NCI-H446 (cell line): ENCODE measurements around the gene MINDY4.

Experiments used
- DNase-seq, 2 experiments: peaks; one replicate each; lab custom pipeline; 2025; lab: John Stamatoyannopoulos, UW

Gene MINDY4

DNA sequence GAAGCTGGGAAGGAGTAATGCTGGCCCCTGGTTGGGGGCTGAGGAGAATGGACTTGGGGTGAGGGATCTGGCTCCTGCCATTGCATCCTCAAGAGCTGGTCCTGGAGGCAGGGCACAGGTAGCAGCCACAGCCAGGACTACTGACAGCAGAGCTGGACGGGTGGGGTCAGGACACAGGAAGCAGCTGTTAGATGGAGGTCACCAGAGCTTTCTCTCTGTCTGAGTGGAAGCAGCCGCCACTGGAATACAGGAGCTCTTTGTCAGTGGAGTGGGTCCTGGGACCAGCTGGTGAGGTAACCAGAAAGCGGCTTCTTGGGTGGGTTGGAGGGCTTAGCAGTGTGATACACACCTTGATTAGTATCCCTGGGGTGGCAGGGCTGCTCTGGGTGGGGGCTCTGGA is 82.4 kb downstream of the MINDY4 start:
- DNase-seq: no peak

DNA sequence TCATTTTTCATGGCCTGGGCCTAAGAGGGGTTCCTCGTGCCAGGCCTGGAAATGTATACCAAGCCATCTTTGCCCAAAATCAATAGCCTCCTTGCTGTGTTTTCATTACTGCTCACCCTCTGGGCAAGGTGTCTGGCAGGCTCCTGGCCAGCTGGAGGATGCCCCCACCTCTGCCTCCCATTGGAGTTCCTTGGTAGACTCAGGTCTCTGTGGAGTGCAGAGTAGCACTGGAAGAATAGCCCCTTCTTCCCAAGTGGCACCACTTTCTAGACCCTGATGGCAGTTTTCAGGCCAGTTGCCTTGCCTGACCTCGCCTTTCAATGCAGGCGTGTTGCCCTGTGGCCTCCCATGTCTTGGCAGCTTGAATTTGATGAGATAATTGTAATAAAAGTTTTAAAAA is 84.7 kb downstream of the MINDY4 start:
- peak in 1 of 2 experiments; percentile 9 for DNase-seq

DNA sequence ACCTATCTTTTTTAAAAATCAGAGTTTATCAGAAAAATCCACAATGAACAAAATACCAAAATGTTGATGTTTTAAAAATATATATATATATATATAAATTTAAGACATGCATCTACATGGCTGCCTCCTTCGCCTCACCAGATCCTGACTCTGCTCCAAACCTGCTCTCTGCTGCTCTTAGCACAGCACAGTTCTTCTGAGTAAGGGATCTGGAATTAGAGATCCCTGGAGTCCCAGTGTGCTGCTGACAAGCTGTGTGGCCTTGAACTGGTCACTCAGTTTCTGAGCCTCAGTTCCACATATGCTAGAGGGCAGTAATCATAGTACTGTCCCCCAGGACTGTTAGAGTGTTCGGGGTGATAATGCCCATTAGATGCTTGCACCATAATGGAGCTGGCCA is 87.4 kb downstream of the MINDY4 start:
- no peak for DNase-seq

DNA sequence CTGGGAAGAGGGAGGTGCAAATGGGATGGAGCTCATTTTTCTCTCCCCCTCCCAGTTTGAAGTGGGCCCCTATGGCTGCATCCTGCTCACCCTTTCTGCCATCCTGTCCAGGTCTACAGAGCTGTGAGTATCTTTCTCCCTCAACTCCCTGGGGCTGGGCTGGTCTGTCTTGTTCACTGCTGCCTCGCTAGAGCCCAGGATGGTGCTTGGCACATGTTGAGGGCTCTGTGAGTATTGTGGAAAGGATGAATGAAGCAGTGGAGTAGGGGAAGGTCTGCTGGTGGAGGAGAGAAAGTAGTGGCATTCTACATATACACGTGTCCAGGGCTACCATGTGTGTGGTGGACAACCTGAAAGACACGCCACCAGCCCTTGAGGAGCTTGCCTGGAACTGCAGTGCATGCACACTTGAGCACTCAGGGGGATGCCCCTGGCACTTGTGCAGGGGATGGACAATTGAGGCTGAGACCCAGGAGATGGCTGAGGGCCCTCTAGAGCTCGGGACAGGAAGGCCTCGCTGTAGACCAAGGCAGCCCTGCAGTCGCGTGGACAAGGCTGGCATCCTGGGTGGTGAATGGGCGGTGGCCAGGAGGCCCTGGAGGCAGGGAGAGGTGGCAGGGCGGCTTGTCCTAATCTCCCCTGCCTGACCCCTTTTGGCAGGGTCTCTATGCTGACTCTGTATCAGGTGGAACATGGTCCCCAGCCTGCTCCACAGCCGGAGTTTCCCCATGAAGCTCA is 88.2 kb downstream of the MINDY4 start:
- no peak for DNase-seq

DNA sequence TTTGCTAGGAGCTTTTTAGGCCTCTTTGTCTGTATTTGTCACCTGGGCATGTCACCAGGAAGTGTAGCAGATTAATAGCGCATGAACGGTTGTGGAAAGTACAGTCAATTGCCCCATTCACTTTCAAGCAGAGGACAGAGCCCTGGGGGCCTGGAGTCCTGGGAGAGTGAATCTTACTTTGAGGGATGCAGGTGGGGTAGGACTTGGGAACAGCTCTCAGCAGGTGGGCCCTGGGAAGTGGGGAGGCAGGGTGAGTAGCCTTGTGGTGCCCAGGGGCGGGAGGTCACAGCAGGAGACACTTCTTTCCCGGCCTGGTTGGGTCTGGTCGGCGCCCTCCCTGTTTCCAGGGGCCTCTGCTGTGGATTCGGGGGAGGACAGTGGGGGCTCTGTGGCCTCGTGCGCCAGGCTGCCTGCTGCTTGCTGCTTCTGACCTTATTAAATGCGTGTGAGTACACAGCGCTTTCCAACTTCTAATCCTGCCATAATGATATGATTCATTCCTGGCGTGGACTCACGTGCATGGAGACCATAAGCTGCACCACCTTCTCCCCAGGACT is 88.8 kb downstream of the MINDY4 start:
- no peak for DNase-seq

DNA sequence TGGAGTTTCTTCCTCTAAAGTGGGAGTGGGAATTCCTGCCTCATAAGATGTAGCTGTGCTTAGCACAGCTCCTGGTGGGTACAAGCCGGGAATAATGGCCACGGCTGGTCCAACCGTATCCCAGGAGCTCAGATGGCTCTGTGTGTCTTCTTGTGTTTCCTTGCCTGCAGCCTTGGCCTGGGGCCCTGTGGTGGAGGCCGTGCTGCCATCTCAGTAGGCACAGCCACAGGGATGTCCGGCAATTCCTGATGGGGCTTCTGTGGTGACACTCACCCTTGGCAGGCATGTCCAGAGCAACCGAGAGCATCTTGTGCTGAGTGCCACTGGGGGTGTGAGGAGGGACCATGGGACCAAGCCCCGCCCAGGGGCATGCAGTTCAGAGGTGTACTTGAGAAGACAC is 90.4 kb downstream of the MINDY4 start:
- DNase-seq: no peak

DNA sequence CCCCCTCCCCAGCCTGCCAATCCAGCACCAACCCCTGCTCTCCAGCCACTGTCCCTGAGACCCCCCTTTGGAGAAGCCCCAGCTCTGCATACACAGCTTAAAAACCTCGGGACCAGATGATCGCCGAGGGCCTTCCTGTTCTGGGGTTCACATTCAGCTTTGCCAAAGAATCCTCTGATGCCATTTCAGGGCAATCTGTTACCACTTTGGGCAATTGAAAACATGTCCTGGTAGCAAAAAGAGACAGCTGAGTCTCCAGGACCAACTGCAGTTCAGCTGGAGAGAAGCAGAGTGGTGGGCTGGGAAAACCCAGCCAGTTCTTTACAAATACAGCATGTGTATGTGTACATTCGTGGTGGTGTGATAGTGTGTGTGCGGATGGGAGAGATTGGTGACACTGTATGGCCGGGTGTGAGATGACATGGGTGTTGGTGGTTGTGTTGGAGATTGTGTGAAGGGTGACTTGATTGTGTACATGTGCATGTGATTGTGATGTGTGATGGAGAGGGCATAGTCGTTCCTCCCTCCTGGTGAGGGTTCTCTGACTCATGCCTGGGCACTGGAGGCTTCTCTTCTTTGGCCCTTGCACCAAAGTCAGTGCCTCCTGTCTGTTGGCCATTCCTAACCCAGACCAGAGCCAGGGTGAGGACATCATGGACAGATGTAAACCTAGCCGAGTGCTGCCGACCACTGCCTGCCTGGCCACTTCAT is 91.9 kb downstream of the MINDY4 start:
- no peak for DNase-seq

DNA sequence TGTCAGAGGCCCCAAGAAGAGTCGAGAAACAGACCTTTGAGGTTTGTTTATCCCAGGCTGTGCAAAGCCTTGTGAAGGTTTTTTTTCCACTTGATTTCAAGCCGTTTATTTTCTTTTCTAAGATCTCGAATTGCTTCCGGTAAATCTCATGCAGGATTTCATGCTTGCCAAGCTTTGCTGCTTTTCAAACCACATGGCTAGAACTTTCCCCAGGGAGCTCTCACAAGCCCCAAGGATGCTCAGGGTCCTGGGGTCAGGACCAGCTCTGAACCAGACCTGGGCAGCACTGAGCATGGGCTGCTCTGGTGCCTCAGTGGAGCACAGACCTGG is 92.5 kb downstream of the MINDY4 start:
- DNase-seq: no peak

DNA sequence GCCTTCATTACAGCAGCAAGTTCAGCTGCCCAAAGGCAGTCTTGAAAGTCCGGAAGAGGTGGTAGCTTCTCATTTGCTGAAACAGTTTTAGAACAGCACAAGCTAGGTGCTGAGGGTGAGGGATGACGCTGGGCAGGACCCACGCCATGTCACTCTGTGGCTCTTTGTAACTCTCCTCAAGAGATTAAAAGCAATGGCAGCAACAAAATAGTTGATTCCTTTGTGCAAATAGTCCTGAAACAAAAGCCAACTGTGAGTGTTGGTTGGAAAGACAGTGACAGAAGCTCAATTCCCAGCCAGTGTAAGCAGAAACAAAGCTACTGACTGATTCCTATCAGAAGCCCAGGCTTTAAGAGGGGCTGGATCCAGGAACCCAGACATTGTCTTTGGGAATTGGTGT is 92.9 kb downstream of the MINDY4 start:
- DNase-seq: no peak

DNA sequence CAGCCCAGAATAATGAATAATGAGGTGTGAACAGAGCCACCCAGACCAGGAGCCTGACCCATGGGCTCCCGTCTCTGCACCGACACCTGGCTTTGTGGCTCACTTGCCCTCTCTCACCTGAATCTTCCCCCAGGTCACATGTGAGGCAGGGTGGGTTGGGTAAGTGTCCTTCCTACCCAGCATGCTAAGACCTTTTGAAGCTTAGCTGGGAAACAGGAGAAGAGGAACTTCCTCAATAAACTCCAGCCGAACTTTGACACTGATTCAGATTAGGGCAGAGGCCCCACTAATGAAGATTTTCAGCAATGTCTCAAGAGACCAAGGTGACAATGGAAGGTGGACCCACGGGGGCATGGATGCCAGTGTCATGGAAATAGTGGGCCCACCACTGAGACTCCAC is 93.9 kb downstream of the MINDY4 start:
- DNase-seq: no peak

DNA sequence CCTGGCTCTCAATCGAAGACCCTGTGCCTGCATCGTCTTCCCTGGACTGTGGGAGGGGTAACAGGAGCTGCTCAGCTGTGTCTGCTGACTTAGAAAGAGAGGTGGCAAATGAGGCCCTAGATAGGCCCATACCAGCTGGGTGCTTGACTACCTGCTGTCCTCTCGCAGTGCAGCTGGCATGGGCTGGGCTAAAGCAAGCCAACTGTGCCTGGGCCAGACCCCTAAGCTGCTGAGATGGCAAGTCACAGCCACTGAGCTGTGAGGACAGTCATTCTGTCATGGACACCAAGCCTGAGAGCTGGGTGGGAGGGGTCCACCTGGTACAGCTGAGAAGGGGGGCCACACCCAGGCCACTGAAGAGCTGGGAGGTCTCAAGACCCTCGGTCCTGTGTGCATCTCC is 94.6 kb downstream of the MINDY4 start:
- peak in 1 of 2 experiments; percentile 26 for DNase-seq

DNA sequence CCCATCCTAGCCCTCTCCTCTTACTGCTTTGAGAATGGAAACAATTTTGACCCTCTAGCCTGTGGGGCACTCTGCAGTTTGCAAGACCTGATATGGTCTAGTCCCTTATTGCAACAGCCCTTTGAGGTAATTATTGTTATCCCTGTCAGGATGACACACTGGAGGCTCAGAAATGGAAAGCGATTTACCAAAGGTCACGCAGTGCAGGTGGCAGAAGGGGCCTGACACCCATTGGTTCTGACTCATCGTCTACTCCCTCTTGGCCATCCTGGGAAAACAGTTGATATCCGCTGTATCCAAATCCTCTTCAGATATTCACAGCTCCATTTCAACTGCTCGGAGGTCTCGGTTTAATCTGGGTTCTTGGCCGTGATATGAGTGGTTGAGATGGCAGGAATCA is 95.7 kb downstream of the MINDY4 start:
- no peak for DNase-seq

DNA sequence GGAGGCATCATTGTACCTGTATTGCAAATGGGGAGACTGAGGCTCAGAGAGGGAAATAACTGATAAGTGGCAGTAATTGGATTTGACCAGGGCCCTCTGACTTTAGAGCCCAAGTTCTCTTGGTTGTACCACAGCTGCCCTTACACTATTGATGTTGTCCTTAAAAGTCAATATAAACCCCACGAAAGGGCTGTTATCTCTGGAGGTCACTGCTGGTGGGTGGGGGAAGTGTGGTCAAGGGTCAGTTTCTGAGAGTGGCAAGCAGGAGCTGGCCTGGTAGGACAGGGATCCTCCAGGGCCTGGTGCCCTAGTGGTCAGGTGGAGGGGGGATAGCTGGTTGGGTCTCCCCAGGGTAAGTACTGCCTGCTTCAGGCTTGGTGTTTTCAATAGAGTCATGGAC is 96.3 kb downstream of the MINDY4 start:
- no peak for DNase-seq

DNA sequence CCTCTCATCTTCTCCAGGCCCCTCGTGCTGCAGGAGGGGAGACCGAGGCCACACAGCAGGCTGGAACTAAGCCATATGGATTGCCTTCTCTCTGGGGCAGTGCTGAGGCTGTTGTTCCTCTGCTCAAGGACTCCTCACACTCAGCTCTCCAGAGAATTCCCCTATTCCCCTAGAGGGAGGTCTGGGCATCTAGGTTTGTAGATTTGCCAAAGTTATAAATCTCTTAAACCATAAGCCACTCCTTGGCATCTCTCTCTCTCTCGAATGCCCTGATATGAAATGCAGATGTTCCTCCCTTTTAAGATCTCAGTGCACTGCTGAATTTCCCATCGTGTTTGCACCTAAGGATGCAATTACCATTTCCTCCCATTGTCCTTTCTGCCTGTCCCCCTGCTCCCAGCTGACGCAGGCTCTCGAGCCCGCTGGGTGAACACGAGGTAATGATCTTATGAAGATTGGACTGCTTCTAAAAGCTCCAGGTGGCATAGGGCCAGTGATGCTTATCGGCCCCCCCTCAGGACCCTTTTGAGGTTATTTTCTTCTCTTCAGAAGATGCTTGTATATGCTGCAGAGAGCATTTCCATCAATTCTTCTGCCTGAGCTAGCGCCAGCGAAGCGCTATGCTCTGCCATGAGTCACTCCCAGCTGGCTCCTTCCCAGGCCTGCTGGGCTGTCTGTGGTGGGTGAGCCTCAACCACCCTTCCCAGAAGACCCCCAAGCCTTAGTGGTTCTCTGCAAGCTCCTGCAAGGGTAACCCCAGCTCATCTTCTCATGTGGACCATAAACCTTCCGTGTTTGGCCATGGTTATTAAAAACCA is 98.8 kb downstream of the MINDY4 start:
- peak; percentile 40 to 73 for DNase-seq

DNA sequence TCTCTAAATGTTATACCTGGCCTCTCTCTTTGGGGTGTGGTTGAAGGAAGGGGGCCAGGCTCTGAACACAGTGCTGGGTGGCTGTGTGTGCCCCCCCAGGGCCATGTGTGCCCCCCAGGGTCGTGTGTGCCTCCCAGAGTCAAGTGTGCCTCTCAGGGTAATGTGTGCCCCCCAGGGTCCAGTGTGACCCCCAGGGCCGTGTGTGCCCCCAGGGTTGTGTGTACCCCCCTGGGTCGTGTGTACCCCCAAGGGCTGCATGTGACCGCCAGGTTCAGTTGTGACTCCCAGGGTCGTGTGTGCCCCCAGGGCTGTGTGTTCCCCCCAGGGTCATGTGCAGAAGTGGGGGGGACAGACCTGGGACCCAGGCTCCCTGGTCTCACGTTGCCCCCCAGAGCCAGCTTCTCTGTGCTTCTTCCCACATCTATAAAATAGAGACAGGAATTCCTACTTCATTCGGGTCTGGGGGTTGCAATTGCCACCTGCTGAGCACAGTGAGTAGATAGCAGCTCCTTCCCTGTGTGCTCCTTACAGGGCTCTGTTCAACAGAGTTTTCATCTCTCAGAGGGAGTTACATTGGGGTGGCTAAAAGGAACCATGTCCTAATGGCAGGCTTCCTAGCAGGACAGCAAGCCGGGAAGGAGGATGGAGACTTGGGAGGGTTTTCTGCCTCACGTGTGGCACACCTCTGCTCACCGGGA is 99.8 kb downstream of the MINDY4 start:
- DNase-seq: no peak

DNA sequence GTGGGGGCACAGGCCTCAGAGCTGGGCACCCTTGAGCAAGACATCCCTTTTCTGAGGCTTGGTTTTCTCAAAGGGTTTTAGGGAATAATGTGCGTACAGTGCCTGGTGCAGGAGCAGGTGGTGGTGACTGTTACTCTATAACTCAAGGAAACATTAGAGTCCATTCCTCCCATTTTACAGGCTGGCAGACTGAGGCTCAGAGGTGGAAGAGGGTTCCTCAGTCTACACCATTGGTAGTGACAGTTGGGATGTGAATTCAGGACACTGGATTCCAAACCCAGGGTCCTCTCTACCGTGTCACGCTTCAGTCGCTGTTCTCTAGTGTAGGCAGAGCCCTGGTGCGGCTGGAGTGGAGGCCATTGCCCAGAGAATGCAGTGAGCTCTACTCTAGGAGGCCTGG is 100.4 kb downstream of the MINDY4 start:
- no peak for DNase-seq

DNA sequence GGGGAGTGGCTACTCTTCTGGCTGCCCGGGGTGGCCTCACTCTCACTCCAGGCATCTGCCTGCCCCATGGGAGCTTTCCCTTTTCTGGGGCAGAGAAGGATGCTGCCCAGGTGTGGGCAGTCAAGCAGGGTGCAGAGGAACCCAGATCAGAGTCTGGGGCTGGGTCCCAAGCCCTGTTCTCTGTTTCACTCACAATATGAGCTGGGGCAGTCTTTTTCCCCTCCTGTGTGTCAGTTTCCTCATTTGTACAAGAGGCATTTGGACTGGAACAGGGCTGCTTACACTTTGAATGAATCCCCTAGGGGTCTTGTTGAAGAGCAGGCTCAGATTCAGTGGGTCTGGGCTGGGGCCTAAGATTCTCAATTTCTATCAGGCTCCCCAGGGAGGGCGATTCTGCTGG is 102.0 kb downstream of the MINDY4 start:
- DNase-seq: no peak

DNA sequence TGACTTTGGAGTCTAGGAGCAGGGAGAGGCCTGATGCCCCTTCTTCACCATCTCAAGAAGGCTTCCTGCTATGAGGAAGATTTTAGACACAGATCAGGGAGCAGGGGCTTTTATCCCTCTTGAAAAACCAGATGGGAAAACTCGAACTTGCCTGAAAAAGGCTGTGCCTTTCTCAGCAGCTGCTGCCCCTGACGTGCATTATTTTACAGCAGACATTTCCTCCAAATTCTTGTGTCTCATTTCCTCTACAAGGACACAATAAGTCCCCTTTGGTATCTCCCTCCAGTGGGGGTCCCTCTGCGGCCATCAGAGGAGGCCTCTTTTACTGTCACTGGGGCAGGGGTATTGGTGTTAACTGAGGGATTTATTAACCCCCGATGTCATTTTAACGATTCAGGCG is 102.4 kb downstream of the MINDY4 start:
- no peak for DNase-seq

DNA sequence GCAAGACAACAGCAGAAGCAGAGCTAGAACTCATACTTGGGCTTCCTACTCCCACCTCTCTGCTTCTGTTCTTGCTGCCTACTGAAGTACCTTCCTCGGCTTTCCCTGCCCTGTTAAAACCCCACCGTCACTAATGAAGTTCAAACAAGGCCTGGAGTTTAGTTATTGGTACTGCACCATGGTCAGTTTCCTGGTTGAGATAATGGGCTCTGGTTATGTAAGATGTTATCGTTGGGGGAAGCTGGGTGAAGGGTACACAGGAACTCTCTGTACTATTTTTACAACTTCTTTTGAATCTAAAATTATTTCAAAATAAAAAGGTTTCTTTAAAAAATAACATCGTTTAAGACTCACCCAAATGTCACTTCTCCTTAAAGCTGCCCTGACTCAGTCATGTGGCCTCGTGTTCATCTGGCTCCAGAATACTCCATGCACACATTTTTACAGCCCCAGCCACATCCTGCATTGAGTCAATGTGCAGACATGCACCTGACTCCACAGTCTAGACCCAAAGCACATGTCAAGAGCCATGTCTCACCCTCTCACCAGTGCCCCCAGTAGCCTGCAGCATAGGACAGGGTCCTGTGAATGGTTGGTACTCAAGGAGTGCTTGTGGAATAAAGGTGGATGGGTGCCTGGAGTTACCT is 103.6 kb downstream of the MINDY4 start:
- DNase-seq: no peak

DNA sequence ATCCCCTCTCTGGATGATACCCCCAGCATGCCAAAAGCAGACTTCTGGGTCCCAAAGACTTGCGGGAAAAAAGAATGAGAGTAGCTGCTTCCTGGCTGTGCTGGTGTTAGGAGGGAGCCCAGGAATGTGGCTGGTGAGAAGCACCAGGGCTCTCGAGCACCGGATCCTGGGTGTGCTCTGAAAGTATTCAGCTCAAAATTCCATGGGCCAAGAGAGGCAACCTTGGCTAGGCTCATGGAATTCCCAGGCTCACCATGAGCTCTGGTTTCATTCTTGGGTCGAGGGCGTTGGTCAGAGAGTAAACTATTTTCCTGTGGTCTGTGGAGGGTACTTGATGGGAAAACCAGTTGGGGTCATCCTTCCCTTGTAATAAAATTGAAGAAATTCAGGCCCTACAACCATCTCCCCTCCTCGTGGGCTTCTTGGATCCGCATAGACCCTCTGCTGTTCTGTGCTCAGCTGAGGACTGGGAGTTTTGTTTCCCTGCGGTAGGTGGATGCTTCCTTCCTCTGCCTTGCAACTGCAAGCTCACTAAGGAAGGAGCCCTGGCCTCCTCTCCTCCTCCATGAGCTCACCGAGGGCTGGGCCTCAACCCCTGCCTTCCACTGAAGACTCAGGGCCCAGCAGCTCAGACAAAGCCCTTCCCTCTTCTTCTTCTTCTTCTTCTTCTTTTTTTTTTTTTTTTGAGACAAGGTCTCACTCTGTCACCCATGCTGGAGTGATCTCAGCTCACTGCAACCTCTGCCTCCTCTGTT is 106.0 kb downstream of the MINDY4 start:
- DNase-seq: no peak

DNA sequence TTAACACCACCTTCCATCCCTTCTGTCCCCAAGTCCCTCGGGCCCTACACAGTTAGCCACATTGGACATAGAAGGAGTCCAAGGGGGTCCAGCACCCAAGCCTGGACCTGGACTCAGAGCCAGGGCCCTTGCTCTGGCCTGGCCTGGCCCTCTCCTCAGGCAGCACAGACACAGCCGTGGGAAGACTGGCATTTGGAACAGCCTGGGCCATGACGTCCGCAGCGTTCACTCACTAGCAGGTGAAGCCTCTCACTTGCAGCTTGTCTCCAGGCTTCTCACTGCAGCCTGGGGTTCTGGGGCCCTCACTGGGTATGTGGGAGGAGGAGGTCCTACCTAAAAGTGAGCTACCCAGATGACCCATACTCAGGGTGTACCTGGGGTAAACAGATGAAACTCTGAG is 106.8 kb downstream of the MINDY4 start:
- no peak for DNase-seq
